AG04449 (cell line): ENCODE measurements around the gene VSIG2.

Experiments used
- CTCF ChIA-PET: fragments of 350-600 bp; formaldehyde crosslinking; extraction: SDS; loops from one replicate; lab custom pipeline; 2021; ENCODE audit warnings: antibody characterized with exemption; lab: Yijun Ruan, JAX
- POLR2A ChIA-PET: fragments of 400-600, 350-600 bp; formaldehyde crosslinking; extraction: SDS; loops from one replicate; lab custom pipeline; 2020; ENCODE audit warnings: antibody characterized with exemption, inconsistent platforms; lab: Yijun Ruan, JAX
- DNase-seq: peaks from one replicate; pipeline ENCODE4 v3.0.0-alpha.2; 2010; ENCODE audit warnings: low read depth, low spot score
- H3K4me3 ChIP-seq: 2 replicates; pipeline ENCODE4 v1.5.1; 2011; ENCODE audit warnings: low read depth, mild to moderate bottlenecking, control low read depth, low read length
- TF ChIP-seq, protein P1 (sequence below): IDR thresholded peaks from one replicate; pipeline ENCODE4 v1.5.1; 2011; ENCODE audit warnings: mild to moderate bottlenecking, moderate library complexity, low read length, control low read depth, inconsistent platforms; ENCODE audit not compliant: insufficient read depth; ENCODE audit errors: missing control alignments

The VSIG2 gene

DNA sequence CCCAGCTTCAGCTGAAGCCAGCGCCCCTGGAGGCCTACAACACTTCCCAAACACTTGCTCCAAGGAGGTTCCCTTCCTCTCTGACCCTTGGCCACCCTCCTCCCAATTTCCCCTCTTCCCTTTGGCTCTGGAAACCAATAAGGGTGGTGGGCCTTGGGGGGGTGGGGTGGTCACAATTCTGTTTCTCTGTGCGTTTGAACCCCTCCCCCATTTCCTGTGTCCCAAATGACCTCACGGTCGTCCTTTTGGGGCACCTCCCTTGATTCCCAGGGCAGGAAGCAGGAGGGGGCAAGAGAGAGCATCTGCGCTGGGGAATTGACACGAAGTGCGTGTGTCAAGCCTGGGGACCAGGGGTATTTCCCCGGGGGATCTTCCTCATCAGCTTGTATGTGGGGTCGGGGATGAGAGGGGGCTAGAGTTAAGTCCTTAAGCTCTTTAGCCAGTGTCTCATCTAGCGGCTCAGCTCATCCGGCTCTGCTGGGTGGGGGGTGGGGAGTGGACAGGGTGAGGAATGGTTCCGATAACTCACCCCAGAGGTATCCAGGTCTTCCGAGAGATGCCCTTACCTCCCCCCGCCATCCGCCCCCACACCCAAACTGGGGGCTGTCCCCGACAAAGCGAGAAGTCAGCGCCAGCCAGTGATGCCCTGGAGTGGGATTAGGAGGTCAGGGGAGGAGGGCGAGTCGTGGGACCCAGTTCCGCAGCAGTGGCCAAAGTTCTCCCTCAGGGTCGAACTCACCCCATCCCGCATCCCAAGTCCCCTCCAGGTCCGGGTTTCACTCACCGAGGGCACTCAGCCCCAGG lies 9.4 kb upstream of the VSIG2 start:
- H3K4me3 ChIP-seq, result no peak overlapping the region
- CTCF ChIA-PET, result interaction anchor here (0.7 to 20.9 kb wide), 17 partner anchors 8 to 119 kb away, joined by 3 to 331 read pairs (median 4); partner anchors contain the start of genes MSANTD2 and VSIG2
- no peak for DNase-seq
- POLR2A ChIA-PET, result no interaction called here
- TF ChIP-seq, protein P1, sequence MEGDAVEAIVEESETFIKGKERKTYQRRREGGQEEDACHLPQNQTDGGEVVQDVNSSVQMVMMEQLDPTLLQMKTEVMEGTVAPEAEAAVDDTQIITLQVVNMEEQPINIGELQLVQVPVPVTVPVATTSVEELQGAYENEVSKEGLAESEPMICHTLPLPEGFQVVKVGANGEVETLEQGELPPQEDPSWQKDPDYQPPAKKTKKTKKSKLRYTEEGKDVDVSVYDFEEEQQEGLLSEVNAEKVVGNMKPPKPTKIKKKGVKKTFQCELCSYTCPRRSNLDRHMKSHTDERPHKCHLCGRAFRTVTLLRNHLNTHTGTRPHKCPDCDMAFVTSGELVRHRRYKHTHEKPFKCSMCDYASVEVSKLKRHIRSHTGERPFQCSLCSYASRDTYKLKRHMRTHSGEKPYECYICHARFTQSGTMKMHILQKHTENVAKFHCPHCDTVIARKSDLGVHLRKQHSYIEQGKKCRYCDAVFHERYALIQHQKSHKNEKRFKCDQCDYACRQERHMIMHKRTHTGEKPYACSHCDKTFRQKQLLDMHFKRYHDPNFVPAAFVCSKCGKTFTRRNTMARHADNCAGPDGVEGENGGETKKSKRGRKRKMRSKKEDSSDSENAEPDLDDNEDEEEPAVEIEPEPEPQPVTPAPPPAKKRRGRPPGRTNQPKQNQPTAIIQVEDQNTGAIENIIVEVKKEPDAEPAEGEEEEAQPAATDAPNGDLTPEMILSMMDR, result no peak

DNA sequence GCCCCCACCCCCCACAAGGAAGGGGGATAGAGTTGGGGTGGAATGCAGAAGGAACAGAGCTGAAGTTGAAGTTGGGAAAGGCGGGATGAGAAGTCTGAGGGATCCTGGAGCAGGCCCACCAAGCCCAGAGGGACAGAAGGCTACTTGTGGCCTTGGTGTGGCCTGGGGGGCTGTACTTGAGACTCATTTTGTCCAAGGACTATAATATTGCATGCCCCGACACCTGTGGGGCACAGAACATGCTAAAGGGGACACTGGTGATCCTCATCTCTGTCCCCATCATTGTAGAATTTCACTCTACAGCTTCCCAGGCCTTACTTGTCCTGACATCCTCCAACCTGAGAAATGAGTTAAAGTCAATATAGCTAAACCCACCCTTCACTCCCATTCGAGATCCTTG lies 8.8 kb upstream of the VSIG2 start:
- ChIA-PET CTCF (interaction anchor here (1.0 to 20.9 kb wide), 12 partner anchors 7 to 118 kb away, joined by 3 to 331 read pairs (median 10); partner anchors contain the start of genes MSANTD2 and VSIG2), POLR2A (no interaction called here)
- H3K4me3 ChIP-seq, result no peak overlapping the region
- TF ChIP-seq, protein P1, result no peak
- no peak for DNase-seq

- TF ChIP-seq, protein P1, result no peak
- ChIA-PET POLR2A (no interaction called here), CTCF (interaction anchor here (1.2 to 20.9 kb wide), 7 partner anchors 14 to 117 kb away, joined by 3 to 331 read pairs (median 4); partner anchors contain the start of gene MSANTD2)
- no peak for DNase-seq
- H3K4me3 ChIP-seq, result no peak overlapping the region
Measured at GRCh38 chr11:124760205-124760652, 8.2 kb upstream of the VSIG2 start.

- ChIA-PET POLR2A (no interaction called here), CTCF (interaction anchor here (1.3 to 20.9 kb wide), 9 partner anchors 9 to 107 kb away, joined by 3 to 331 read pairs (median 7); partner anchors contain the start of genes MSANTD2, ROBO3, SIAE and SPA17)
- TF ChIP-seq, protein P1, result no peak
- H3K4me3 ChIP-seq, result no peak overlapping the region
- no peak for DNase-seq
Measured at GRCh38 chr11:124759266-124760204, 7.5 kb upstream of the VSIG2 start.

DNA sequence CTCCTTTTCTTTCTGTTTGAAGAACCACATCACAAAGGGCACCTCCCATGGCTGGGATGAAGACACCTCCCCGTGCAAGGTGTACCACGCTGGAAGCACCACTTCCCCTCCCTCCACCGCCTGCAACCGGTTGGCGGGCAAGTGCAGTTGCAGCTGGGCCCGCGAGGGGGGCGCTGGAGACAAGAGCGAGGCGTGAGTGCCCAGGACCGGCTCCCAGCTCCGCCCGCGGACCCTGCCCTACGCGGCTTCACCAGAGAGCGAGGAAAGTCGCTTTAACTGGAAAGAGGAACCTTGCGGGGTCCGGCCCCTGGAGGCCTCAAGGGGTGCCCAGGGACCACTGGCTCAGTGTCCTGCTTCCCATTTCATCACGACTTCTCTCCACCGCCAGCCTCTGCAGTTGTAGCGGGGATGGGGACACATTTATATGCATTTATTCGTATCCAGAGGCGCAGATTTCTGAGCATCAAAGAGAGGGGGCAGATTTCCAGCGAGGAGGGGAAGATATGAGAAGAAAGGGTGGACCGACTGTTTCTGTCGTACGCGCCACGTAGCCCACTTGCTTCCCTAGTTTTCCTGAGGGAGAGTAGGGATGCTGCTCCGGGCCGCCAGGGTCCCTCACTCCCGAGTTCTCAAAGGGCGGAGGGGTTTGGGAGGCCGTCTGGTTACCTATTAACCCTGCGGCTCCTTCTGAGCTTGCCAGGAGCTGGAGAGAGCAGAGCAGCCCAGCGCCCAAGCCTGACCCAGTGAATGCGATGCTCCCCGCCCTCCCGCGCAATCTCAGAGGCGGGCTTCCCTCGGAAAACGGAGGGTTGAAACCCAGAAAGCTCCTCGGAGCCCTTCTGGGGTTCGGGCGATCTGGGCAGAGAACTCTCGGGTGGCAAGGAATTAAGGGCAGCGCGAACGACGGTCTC lies 6.6 kb upstream of the VSIG2 start:
- ChIA-PET POLR2A (no interaction called here), CTCF (interaction anchor here (0.9 to 4.5 kb wide), 14 partner anchors 10 to 114 kb away, joined by 3 to 50 read pairs (median 6); partner anchors contain the start of genes ROBO3, SIAE and SPA17)
- no peak for DNase-seq
- peak overlapping the region; percentile 39 for H3K4me3 ChIP-seq
- TF ChIP-seq, protein P1, result peak; percentile 88
